HepG2 (cell line): Measurements from ENCODE around the gene CDC42EP1. TPM values are rescaled to one million over a fixed set of nuclear protein-coding genes. Genes with fewer than 3 reads are reported as not detected.

Experiments used
- BRCA1 ChIP-seq: sonication (generic); formaldehyde crosslinking; IDR thresholded peaks from 2 replicates; pipeline ENCODE4 v1.4.0; 2020; ENCODE audit warnings: missing genetic modification reagents
- DZIP1 ChIP-seq: sonication (generic); formaldehyde crosslinking; IDR thresholded peaks from 2 replicates; pipeline ENCODE4 v1.5.0; 2020; ENCODE audit warnings: mild to moderate bottlenecking, missing genetic modification reagents
- GFI1 ChIP-seq: sonication (generic); formaldehyde crosslinking; IDR thresholded peaks from 2 replicates; pipeline ENCODE4 v1.5.0; 2020; ENCODE audit warnings: missing genetic modification reagents, mild to moderate bottlenecking, borderline replicate concordance
- IKZF1 ChIP-seq: fragments of 450-650 bp; IDR thresholded peaks from 2 replicates; pipeline ENCODE4 v1.7.1; 2016
- PRDM10 ChIP-seq: sonication (generic); formaldehyde crosslinking; IDR thresholded peaks from 2 replicates; pipeline ENCODE4 v1.4.0; 2020; ENCODE audit warnings: low read depth, missing genetic modification reagents
- RCOR2 ChIP-seq: IDR thresholded peaks from 2 replicates; pipeline ENCODE4 v1.6.1; 2016; ENCODE audit warnings: missing biosample characterization, missing genetic modification reagents
- SOX13 ChIP-seq, 3 experiments: fragments of 450-650 bp in 1 of 3; sonication (generic) in 1 of 3; formaldehyde crosslinking in 1 of 3; IDR thresholded peaks in 2 of 3; conservative IDR thresholded peaks in 1 of 3; 2 replicates each; pipeline versions ENCODE4 v1.5.0 to v1.6.1; 2016 to 2020; ENCODE audit warnings: antibody characterized with exemption in 1 of 3, mild to moderate bottlenecking in 1 of 3, missing compliant biosample characterization in 1 of 3, missing genetic modification reagents in 1 of 3, moderate library complexity in 1 of 3
- TARDBP ChIP-seq: sonication (generic); formaldehyde crosslinking; IDR thresholded peaks from 2 replicates; pipeline ENCODE4 v1.8.0; 2022; ENCODE audit warnings: mild to moderate bottlenecking, missing genetic modification reagents
- TFE3 ChIP-seq: IDR thresholded peaks from 2 replicates; pipeline ENCODE4 v1.6.1; 2016
- ZNF484 ChIP-seq: sonication (generic); formaldehyde crosslinking; IDR thresholded peaks from 2 replicates; pipeline ENCODE4 v1.5.1; 2020; ENCODE audit warnings: mild to moderate bottlenecking, low read depth, missing genetic modification reagents, borderline replicate concordance
- ZNF746 ChIP-seq: sonication (generic); formaldehyde crosslinking; IDR thresholded peaks from 2 replicates; pipeline ENCODE4 v1.8.0; 2022; ENCODE audit warnings: mild to moderate bottlenecking, missing genetic modification reagents
- ZNF784 ChIP-seq: sonication (generic); formaldehyde crosslinking; IDR thresholded peaks from 2 replicates; pipeline ENCODE4 v1.5.1; 2020; ENCODE audit warnings: missing genetic modification reagents, mild to moderate bottlenecking, borderline replicate concordance
- polyA plus RNA-seq, 8 experiments: library from polyadenylated mRNA; depleted of rRNA in 3 of 8; stranded (reverse) in 7 of 8; unstranded in 1 of 8; fragments of >200 nt; fragmentation: Illumina TruSeq in 4 of 8; extraction: Trizol in 4 of 8; gene quantifications; 2 replicates each; pipeline versions ENCODE4 v1.2.1 to v1.2.3, GENCODE V29; 2011 to 2016; ENCODE audit warnings: low read depth in 4 of 8, missing spikeins in 1 of 8, mixed read lengths in 1 of 8; ENCODE audit not compliant: insufficient read depth in 1 of 8
- total RNA-seq, 5 experiments: library from RNA; depleted of rRNA; stranded (reverse); fragments of >200 nt; fragmentation: Illumina TruSeq; extraction: Trizol; gene quantifications; 2 replicates each; pipeline ENCODE4 v1.2.3, GENCODE V29; 2016; ENCODE audit warnings: low read depth in 1 of 5
- TF ChIP-seq, protein P1 (sequence below): sonication (generic); formaldehyde crosslinking; IDR thresholded peaks from 2 replicates; pipeline ENCODE4 v1.5.0; 2020; ENCODE audit warnings: missing genetic modification reagents, mild to moderate bottlenecking, borderline replicate concordance
- TF ChIP-seq, protein P2 (sequence below): sonication (generic); formaldehyde crosslinking; conservative IDR thresholded peaks from 2 replicates; pipeline ENCODE4 v1.4.0; 2020; ENCODE audit warnings: missing genetic modification reagents

The CDC42EP1 gene
- total and polyA plus RNA-seq, 2 of the 13 experiments (the other 11 are each of a cell fraction or from before 2014, with no cell fraction given) = 17.1 to 29.5 TPM

DNA sequence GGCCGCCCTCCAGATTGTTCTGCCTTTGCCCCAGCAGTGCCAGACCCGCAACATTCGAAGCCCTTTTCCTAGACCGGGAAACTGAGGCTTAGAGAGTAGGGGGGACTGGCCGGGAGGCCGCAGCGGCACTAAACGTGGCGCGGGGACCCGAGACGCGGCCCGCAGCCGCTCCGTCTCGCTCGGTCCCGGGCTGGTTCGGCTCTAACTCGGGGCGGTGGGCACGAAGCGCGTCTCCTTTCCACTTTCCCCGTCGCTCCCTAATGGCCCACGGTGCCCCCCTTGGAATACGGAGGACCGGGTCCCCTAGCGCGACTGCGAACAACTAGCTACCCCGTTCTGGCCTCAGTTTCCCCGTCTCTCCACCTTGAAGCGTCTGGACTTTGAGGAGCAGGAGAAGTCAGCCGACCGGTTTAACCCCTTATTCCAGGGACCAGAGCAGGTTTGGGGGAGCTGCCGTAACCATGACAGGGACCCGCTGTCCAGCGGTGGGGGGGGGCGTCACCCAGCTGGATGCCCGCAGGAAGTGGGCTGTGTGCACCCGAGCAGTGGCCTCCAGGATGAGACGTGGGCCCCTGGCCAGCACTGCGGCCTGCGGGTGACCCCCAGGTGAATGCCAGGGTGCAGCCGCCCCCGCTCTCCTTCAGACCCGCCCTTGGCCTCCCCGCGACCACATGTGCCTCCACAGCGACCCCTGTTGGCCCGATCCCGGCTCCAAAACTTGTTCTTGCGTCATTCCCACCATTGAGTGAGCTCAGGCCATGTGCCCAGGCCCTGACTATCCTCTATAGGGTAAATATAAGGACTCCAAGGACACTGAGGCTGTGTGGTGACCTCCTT, 1.1 kb downstream of the CDC42EP1 start (continued):
- no peak for TF ChIP-seq PRDM10 (CRISPR knock-in tag)
- peak; percentile 83 for TF ChIP-seq TFE3 (CRISPR knock-in tag)
- TF ChIP-seq, protein P1, sequence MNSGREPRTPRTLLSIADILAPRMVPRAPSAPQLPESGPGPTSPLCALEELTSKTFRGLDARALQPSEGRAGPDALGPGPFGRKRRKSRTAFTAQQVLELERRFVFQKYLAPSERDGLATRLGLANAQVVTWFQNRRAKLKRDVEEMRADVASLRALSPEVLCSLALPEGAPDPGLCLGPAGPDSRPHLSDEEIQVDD (CRISPR knock-in tag) = peak; percentile 60; the same call in 1 of the 2 replicates
- peak; percentile 53; the same call in 1 of the 2 replicates for TF ChIP-seq BRCA1 (CRISPR knock-in tag)
- TF ChIP-seq DZIP1 (CRISPR knock-in tag) = peak; percentile 20
- no peak for TF ChIP-seq ZNF784 (CRISPR knock-in tag)
- peak; percentile 77; the same call in 1 of the 2 replicates for TF ChIP-seq ZNF746 (CRISPR knock-in tag)
- no peak for TF ChIP-seq ZNF484
- no peak; the same call in 1 of the 2 replicates for TF ChIP-seq GFI1
- no peak for TF ChIP-seq IKZF1
- TF ChIP-seq, protein P2, sequence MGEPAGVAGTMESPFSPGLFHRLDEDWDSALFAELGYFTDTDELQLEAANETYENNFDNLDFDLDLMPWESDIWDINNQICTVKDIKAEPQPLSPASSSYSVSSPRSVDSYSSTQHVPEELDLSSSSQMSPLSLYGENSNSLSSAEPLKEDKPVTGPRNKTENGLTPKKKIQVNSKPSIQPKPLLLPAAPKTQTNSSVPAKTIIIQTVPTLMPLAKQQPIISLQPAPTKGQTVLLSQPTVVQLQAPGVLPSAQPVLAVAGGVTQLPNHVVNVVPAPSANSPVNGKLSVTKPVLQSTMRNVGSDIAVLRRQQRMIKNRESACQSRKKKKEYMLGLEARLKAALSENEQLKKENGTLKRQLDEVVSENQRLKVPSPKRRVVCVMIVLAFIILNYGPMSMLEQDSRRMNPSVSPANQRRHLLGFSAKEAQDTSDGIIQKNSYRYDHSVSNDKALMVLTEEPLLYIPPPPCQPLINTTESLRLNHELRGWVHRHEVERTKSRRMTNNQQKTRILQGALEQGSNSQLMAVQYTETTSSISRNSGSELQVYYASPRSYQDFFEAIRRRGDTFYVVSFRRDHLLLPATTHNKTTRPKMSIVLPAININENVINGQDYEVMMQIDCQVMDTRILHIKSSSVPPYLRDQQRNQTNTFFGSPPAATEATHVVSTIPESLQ (CRISPR knock-in tag) = no peak
- TF ChIP-seq RCOR2 = peak; percentile 50; the same call in 1 of the 2 replicates
- TF ChIP-seq SOX13 (IDR thresholded peaks at IDR 0.05) = no peak
- peak in 1 of 2 experiments; percentile 83; a peak in 2 of 4 replicates for TF ChIP-seq SOX13 (CRISPR knock-in tag; conservative IDR thresholded peaks at IDR 0.05 in 1 of 2, IDR thresholded peaks at IDR 0.05 in 1 of 2)
- TF ChIP-seq TARDBP (CRISPR knock-in tag) = 0 out of 2 replicates have a peak, but pooled peaks have one; percentile 71
